DND-41 (cell line): ENCODE data around the gene FHIT.

Experiments
- ATAC-seq: fragments of 200-7000 bp; cut with Tn5 transposase; 3 replicates; pipeline ENCODE4 v1.9.1; 2021; ENCODE audit warnings: low read depth; ENCODE audit not compliant: insufficient read depth
- DNase-seq: peaks from one replicate; pipeline ENCODE4 v3.0.0-alpha.2; 2020
- H2AFZ ChIP-seq: 2 replicates; pipeline ENCODE4 v1.6.0; 2012; ENCODE audit warnings: low read depth, low read length
- H3K27ac ChIP-seq: 2 replicates; pipeline ENCODE4 v1.5.1; 2012; ENCODE audit warnings: low read length, inconsistent platforms
- H3K27me3 ChIP-seq: fragments of 200-600 bp; sonication (generic); 2 replicates; pipeline ENCODE4 v1.6.0; 2012; ENCODE audit warnings: low read length, mild to moderate bottlenecking, inconsistent platforms; ENCODE audit not compliant: insufficient read depth, poor library complexity
- H3K36me3 ChIP-seq: 2 replicates; pipeline ENCODE4 v1.5.1; 2012; ENCODE audit warnings: low read length, inconsistent platforms; ENCODE audit not compliant: insufficient read depth
- H3K4me1 ChIP-seq: 2 replicates; pipeline ENCODE4 v1.5.1; 2012; ENCODE audit warnings: mild to moderate bottlenecking, low read length; ENCODE audit not compliant: insufficient read depth
- H3K4me2 ChIP-seq: 2 replicates; pipeline ENCODE4 v1.6.0; 2012; ENCODE audit warnings: mild to moderate bottlenecking, moderate library complexity, low read length, inconsistent platforms; ENCODE audit not compliant: insufficient read depth
- H3K4me3 ChIP-seq, 2 experiments: fragments of 200-600 bp in 1 of 2; shearing (Covaris generic) in 1 of 2; 2 replicates each; pipeline ENCODE4 v1.5.1; 2012 to 2016; ENCODE audit warnings: inconsistent platforms in 2 of 2, low read length in 2 of 2, mild to moderate bottlenecking in 2 of 2, low read depth in 1 of 2, moderate library complexity in 1 of 2
- H3K79me2 ChIP-seq: 2 replicates; pipeline ENCODE4 v1.6.0; 2012; ENCODE audit warnings: low read length, inconsistent platforms; ENCODE audit not compliant: insufficient read depth
- H3K9ac ChIP-seq: 2 replicates; pipeline ENCODE4 v1.6.0; 2012; ENCODE audit warnings: low read depth, mild to moderate bottlenecking, inconsistent platforms, low read length, moderate library complexity
- H3K9me3 ChIP-seq: 2 replicates; pipeline ENCODE4 v1.5.1; 2012; ENCODE audit warnings: low read length, moderate library complexity, mild to moderate bottlenecking, inconsistent platforms; ENCODE audit not compliant: insufficient read depth, severe bottlenecking
- H4K20me1 ChIP-seq: 2 replicates; pipeline ENCODE4 v1.6.0; 2012; ENCODE audit warnings: low read length; ENCODE audit not compliant: insufficient read depth
- EZH2 ChIP-seq: IDR thresholded peaks from 3 replicates; pipeline ENCODE4 v1.6.1; 2012; ENCODE audit warnings: borderline replicate concordance, low read depth, mild to moderate bottlenecking, moderate library complexity, low read length, inconsistent platforms; ENCODE audit not compliant: severe bottlenecking
- TF ChIP-seq, protein P1 (sequence below): IDR thresholded peaks from 2 replicates; pipeline ENCODE4 v1.5.1; 2012; ENCODE audit warnings: borderline replicate concordance, low read length, moderate library complexity, mild to moderate bottlenecking; ENCODE audit not compliant: poor library complexity, severe bottlenecking; ENCODE audit errors: extremely low read depth

FHIT gene

DNA sequence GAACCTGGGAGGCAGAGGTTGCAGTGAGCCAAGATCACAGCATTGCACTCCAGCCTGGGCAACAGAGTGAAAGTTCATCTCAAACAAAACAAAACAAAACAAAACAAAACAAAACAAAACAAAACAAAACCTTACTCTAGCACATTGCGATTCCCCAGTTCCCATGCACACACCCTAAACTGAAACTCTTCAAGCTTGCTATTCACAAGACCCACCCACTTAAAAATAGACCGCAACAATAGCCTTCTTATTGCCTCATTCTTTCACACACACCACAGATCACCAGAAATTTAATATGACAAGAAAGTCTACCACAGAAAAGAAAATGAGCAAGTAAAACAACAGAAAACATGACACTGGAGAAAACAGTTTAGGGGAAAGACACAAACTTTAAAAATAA lies 598.4 kb downstream of the FHIT start:
- Histone ChIP-seq H2AFZ (no peak overlapping the region), H3K9ac (no peak overlapping the region), H3K4me1 (peaks cover 4% of the 10 kb centered on the region; the same call in 1 of the 2 replicates), H3K4me3 (no peak overlapping the region), H3K4me2 (no peak overlapping the region), H3K36me3 (no peaks in the 10 kb centered on the region), H4K20me1 (no peaks in the 10 kb centered on the region), H3K9me3 (no peaks in the 10 kb centered on the region), H3K79me2 (no peaks in the 10 kb centered on the region), H3K27ac (no peak overlapping the region), H3K27me3 (no peaks in the 10 kb centered on the region)
- no peak for ATAC-seq
- TF ChIP-seq EZH2: no peak
- TF ChIP-seq, protein P1, sequence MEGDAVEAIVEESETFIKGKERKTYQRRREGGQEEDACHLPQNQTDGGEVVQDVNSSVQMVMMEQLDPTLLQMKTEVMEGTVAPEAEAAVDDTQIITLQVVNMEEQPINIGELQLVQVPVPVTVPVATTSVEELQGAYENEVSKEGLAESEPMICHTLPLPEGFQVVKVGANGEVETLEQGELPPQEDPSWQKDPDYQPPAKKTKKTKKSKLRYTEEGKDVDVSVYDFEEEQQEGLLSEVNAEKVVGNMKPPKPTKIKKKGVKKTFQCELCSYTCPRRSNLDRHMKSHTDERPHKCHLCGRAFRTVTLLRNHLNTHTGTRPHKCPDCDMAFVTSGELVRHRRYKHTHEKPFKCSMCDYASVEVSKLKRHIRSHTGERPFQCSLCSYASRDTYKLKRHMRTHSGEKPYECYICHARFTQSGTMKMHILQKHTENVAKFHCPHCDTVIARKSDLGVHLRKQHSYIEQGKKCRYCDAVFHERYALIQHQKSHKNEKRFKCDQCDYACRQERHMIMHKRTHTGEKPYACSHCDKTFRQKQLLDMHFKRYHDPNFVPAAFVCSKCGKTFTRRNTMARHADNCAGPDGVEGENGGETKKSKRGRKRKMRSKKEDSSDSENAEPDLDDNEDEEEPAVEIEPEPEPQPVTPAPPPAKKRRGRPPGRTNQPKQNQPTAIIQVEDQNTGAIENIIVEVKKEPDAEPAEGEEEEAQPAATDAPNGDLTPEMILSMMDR: no peak
- DNase-seq: no peak

DNA sequence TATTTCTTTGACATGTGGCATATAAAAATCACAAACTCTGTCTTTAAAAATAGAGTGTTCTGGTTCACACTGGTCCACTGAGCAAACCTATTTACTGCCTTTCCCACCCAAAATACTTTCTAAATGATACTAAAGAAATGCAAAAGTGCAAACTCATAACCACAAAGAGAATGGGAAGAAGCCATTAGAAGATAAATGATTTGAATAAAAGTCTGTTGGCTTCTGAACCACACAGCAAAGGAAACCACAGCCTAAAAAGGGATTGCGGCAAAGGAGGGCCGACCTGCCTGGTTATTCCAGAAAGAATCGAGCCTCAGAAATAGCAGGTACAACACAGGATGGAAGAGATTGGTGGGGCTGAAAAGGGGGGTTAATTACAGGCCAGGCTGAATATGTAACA lies 599.5 kb downstream of the FHIT start:
- DNase-seq: peak; percentile 15
- Histone ChIP-seq H3K27me3 (no peaks in the 10 kb centered on the region), H3K4me3 (no peak overlapping the region), H3K4me2 (no peak overlapping the region), H3K4me1 (peaks cover 4% of the 10 kb centered on the region; the same call in 1 of the 2 replicates), H3K9me3 (no peaks in the 10 kb centered on the region), H3K9ac (no peak overlapping the region), H2AFZ (no peak overlapping the region), H3K36me3 (no peaks in the 10 kb centered on the region), H4K20me1 (no peaks in the 10 kb centered on the region), H3K27ac (no peak overlapping the region), H3K79me2 (no peaks in the 10 kb centered on the region)
- no peak for TF ChIP-seq EZH2
- TF ChIP-seq, protein P1: no peak
- ATAC-seq: 0 out of 3 replicates have a peak, but pooled peaks have one; percentile 55

GRCh38 chr3:60650171-60650570 lies 601.1 kb downstream of the FHIT start:
- ATAC-seq: no peak
- Histone ChIP-seq H4K20me1 (no peaks in the 10 kb centered on the region), H2AFZ (0 out of 2 replicates have a peak overlapping the region, but pooled peaks have one; percentile 2), H3K27me3 (no peaks in the 10 kb centered on the region), H3K4me3 (no peak overlapping the region), H3K4me1 (peaks cover 4% of the 10 kb centered on the region; the same call in 1 of the 2 replicates), H3K9me3 (no peaks in the 10 kb centered on the region), H3K4me2 (no peak overlapping the region), H3K36me3 (no peaks in the 10 kb centered on the region), H3K79me2 (no peaks in the 10 kb centered on the region), H3K9ac (no peak overlapping the region), H3K27ac (no peak overlapping the region)
- TF ChIP-seq EZH2: no peak
- TF ChIP-seq, protein P1: no peak
- DNase-seq: no peak

DNA sequence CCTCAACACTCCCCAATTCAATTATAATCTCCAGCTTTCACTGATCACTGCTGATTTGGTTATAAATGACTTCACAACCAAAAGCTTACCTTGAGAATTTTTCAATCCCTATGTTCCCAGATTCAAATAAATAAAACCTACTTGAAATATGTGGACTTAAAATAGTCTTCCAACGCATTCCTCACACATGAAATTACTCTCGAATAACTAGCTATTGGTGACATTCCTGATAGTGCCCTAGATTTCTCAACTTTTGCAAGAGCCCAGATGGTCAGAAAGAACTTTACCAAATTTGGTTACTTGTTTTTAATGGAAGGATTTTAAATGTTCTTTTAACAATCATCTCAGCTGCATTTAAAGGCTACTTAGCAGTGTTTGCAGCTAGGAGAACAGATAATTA lies 605.5 kb downstream of the FHIT start:
- ATAC-seq (no peak), DNase-seq (no peak)
- Histone ChIP-seq H3K4me2 (no peak overlapping the region), H3K36me3 (no peaks in the 10 kb centered on the region), H3K9me3 (no peaks in the 10 kb centered on the region), H2AFZ (no peak overlapping the region), H3K9ac (no peak overlapping the region), H3K4me1 (no peaks in the 10 kb centered on the region), H3K27ac (no peak overlapping the region), H3K4me3 (no peak overlapping the region), H4K20me1 (no peaks in the 10 kb centered on the region), H3K27me3 (no peaks in the 10 kb centered on the region), H3K79me2 (no peaks in the 10 kb centered on the region)
- TF ChIP-seq, protein P1: no peak
- no peak for TF ChIP-seq EZH2
